Thoracic aorta (tissue), 2 donors: ENCODE results near the gene STX1B. TPM values are rescaled to one million over a fixed set of nuclear protein-coding genes. Genes with fewer than 3 reads are reported as not detected.
"Not testable (repeated sequence)": the region's sequence is repeated elsewhere in the genome, so short reads cannot be mapped to it uniquely, and the experiment has no call there.

Experiments used
- ATAC-seq: fragments of 150-250 bp; one replicate; pipeline ENCODE4 v1.8.0; 2017; ENCODE audit warnings: low read depth; ENCODE audit not compliant: insufficient number of reproducible peaks, low FRiP score
- DNase-seq: peaks from one replicate; pipeline ENCODE4 v3.0.0-alpha.2; 2020; ENCODE audit warnings: low spot score
- H3K27ac ChIP-seq, 2 donors: fragments of 200-600 bp; sonication (generic); 1 replicate in 1 of 2; 2 replicates in 1 of 2; pipeline ENCODE4 v1.5.1; 2016; ENCODE audit warnings: mild to moderate bottlenecking in 2 of 2, moderate library complexity in 2 of 2
- H3K27me3 ChIP-seq: fragments of 200-600 bp; sonication (generic); replicated peaks from 2 replicates; pipeline ENCODE4 v1.6.0; 2016; ENCODE audit warnings: mild to moderate bottlenecking; ENCODE audit not compliant: insufficient read depth
- H3K36me3 ChIP-seq: fragments of 200-600 bp; sonication (generic); one replicate; pipeline ENCODE4 v1.5.1; 2016
- H3K4me1 ChIP-seq, 2 donors: fragments of 200-600 bp; sonication (generic); 1 replicate in 1 of 2; 2 replicates in 1 of 2; pipeline versions ENCODE4 v1.5.1 to v1.6.0; 2016; ENCODE audit warnings: low read depth in 2 of 2, mild to moderate bottlenecking in 1 of 2; ENCODE audit not compliant: control insufficient read depth in 1 of 2
- H3K4me3 ChIP-seq: fragments of 200-600 bp; sonication (generic); 2 replicates; pipeline ENCODE4 v1.5.1; 2016; ENCODE audit warnings: mild to moderate bottlenecking
- H3K9me3 ChIP-seq: fragments of 200-600 bp; sonication (generic); 2 replicates; pipeline ENCODE4 v1.5.1; 2016
- CTCF ChIP-seq: fragments of 200-600 bp; sonication (generic); IDR thresholded peaks from one replicate; pipeline ENCODE4 v1.5.1; 2019; ENCODE audit warnings: antibody characterized with exemption
- total RNA-seq, 2 donors: library from RNA; depleted of rRNA; stranded (reverse); fragments of >200 nt; gene quantifications; one replicate each; pipeline versions ENCODE4 v1.1.0 to v1.2.3, GENCODE V29; 2016

Gene STX1B
- total RNA-seq, 2 donors from 2014 or later, result 0.68 to 1.6 TPM

DNA sequence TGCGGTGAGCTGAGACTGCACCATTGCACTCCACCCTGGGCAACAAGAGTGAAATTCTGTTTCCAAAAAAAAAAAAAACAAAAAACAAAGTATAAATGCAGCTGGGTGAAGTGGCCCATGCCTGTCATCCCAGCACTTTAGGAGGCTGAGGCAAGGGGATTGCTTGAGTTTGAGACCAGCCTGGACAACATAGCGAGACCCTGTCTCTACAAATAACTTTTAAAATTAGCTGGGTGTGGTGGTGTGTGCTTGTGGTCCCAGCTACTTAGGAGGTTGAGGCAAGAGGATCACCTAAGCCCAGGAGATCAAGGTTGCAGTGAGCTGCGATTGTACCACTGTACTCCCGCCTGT, 12.8 kb upstream of the STX1B start:
- H3K9me3 ChIP-seq, result no peaks in the 10 kb centered on the region
- no peak overlapping the region for H3K4me3 ChIP-seq
- ATAC-seq (no peak), DNase-seq (no peak)
- no peak for TF ChIP-seq CTCF
- no peak overlapping the region for H3K27ac ChIP-seq
- no peaks in the 10 kb centered on the region for H3K27me3 ChIP-seq
- H3K36me3 ChIP-seq, result no peaks in the 10 kb centered on the region
- H3K4me1 ChIP-seq, result no peaks in the 10 kb centered on the region

GRCh38 chr16:31022544-31023251, 12.3 kb upstream of the STX1B start:
- Histone ChIP-seq H3K4me1 (no peaks in the 10 kb centered on the region), H3K4me3 (no peak overlapping the region), H3K27me3 (no peaks in the 10 kb centered on the region), H3K27ac (no peak overlapping the region), H3K36me3 (no peaks in the 10 kb centered on the region), H3K9me3 (no peaks in the 10 kb centered on the region)
- no peak for TF ChIP-seq CTCF
- DNase-seq (no peak), ATAC-seq (no peak)

GRCh38 chr16:31020536-31020935, 10.1 kb upstream of the STX1B start:
- no peak overlapping the region for H3K4me3 ChIP-seq
- TF ChIP-seq CTCF, result no peak
- ATAC-seq, result no peak
- no peak for DNase-seq
- H3K27me3 ChIP-seq, result no peaks in the 10 kb centered on the region
- no peak overlapping the region for H3K27ac ChIP-seq
- H3K9me3 ChIP-seq, result no peaks in the 10 kb centered on the region
- no peaks in the 10 kb centered on the region for H3K36me3 ChIP-seq
- H3K4me1 ChIP-seq, result no peaks in the 10 kb centered on the region

DNA sequence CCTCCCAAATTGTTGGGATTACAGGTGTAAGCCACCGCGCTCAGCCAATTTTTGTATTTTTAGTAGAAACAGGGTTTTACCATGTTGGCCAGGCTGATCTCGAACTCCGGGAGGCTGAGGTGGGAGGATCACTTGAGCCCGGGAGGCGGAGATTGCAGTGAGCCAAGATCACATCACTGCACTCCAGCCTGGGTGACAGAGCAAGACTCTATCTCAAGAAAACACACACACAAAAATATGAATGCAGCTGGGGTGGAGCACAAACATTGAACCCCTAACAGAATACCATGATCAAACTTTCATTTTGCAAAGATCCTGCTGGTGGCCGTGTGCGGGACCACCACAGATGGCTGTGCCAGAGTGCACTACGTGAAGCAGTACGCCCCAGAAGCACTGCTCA, 7.3 kb upstream of the STX1B start:
- ATAC-seq, H3K4me3 ChIP-seq, H3K27me3 ChIP-seq, H3K27ac ChIP-seq, H3K9me3 ChIP-seq, H3K4me1 ChIP-seq, H3K36me3 ChIP-seq, DNase-seq: not testable (repeated sequence)

GRCh38 chr16:31016018-31016417, 5.6 kb upstream of the STX1B start:
- no peaks in the 10 kb centered on the region for H3K4me1 ChIP-seq
- H3K27me3 ChIP-seq, result no peaks in the 10 kb centered on the region
- no peak overlapping the region for H3K27ac ChIP-seq
- no peaks in the 10 kb centered on the region for H3K9me3 ChIP-seq
- no peak overlapping the region for H3K4me3 ChIP-seq
- ATAC-seq (no peak), DNase-seq (no peak)
- TF ChIP-seq CTCF, result no peak
- no peaks in the 10 kb centered on the region for H3K36me3 ChIP-seq

DNA sequence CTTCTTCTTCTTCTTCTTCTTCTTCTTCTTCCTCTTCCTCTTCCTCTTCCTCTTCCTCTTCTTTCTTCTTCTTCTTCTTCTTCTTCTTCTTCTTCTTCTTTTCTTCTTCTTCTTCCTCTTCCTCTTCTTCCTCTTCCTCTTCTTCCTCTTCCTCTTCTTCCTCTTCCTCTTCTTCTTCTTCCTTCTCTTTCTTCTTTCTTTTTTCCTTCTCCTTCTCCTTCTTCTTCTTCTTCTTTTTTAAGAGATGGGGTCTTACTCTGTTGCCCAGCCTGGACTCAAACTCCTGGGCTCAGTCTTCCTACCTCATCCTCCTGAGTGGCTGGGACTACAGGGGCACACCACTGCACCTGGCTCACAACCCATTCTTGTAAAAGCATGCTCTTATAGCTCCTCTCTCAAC, 2.9 kb upstream of the STX1B start:
- not testable (repeated sequence) for H3K9me3 ChIP-seq, H3K27me3 ChIP-seq, H3K4me1 ChIP-seq, DNase-seq, H3K27ac ChIP-seq, H3K36me3 ChIP-seq, ATAC-seq, H3K4me3 ChIP-seq

DNA sequence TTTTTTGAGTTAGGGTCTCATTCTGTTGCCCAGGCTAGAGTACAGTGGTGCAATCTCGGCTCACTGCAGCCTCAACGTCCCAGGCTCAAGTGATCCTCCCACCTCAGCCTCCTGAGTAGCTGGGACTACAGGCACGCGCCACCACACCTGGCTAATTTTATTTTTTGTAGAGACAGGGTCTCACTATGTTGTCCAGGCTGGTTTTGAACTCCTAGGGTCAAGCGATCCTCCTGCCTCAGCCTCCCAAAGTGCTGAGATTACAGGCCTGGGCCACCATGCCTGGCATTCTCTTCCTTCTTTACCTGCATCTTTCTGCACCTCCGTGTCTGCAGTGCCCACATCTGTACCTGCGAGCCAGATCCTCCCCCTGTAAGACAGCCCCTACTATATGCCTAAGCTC, 1.4 kb upstream of the STX1B start:
- DNase-seq, H3K9me3 ChIP-seq, H3K27me3 ChIP-seq, ATAC-seq, H3K36me3 ChIP-seq, H3K4me1 ChIP-seq, H3K4me3 ChIP-seq, H3K27ac ChIP-seq: not testable (repeated sequence)
